ENCODE results near the gene SLC7A6.

The SLC7A6 gene

GRCh38 chr16:68346892-68347480 lies 82.7 kb downstream of the SLC7A6 start:
- no peak for DNase-seq (ENCODE audit: low spot score)

GRCh38 chr16:68347605-68348004 lies 83.3 kb downstream of the SLC7A6 start:
- no peak for DNase-seq (ENCODE audit: low spot score)

DNA sequence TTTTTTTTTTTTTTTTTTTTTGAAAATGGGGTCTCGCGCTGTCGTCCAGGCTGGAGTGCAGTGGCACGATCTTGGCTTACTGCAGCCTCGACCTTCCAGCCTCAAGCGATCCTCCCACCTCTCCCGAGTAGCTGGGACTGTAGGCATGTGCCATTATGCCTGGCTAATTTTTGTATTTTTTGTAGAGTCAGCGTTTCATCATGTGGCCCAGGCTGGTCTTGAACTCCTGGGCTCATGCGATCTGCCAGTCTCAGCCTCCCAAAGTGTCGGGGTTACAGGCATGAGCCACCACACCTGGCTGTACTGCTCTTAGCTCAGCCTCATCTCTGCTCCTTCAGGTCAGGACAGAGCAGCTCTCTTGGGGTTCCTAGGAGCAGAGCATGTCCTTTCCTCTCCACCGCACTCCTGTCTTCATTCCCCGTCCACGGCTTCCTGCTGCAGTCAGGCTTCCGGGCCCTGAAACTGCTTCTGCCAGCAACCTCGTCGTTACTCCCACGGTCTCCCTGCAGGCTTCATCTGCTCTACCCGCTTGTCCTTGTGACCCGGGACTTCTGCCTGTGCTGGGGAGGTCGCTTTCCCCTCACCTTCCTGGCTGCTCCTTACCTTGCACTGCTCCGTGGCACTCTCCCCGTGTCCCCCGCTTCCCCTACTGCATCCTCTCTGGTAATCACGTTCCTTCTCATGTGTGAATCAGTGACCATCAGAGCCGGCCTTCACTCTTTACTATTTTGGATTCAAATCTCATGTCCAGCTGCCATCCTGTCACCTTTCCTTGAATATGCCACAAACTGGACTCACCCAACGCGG lies 84.5 kb downstream of the SLC7A6 start:
- DNase-seq (ENCODE audit: low spot score): no peak

DNA sequence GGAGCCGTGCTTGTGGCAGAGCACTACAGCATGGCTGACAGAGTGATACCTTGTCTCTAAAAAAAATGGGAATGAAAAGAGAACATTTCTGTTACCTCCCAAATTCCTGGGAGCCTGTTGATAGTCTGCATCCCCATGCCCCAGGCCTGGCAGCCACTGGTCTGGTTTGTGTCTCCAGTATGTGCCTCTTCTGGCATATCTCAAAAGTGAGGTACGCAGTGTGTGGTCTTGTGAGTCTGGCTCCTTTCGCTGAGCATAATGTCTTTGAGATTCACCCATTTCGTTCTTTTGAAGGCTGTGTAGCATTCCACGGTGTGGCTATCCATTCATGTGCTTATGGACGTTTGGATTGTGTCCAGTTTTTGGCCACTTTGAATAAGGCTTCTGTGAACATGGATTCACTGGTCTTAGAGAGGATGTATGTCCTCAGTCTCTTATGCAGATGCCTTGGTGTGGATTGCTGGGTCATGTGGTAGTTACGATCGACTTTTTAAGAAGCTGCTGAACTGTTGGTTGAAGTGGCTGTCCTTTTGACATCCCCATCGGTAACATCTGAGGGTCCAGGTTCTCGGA lies 85.6 kb downstream of the SLC7A6 start:
- DNase-seq (ENCODE audit: low spot score): no peak

DNA sequence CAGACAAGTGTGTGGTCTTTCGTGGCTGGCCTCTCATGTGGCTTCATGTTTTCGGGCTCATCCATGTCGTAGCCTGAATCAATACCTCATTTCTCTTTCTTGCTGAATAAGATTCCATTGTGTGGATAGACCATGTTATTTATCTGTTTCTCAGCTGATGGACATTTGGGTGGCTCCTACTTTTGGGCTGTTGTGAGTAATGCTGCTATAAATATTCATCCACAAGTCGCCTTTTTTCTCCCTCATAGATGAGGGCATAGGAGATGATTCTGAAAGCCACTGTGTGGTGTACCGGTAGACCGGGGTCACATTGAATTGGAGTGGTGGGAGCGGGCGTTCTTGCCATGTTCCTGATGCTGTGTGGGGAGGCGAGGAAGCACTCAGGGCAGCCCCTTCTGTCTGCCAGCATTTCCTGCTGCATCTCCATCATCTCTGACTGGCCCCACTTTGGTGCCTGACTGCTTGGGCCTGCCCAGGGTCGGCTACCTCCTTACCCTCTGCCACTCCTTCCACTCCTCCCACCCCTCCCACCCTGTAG lies 86.6 kb downstream of the SLC7A6 start:
- DNase-seq (ENCODE audit: low spot score): no peak
